GM18498 (cell line): ENCODE results near the gene SOX8.

Source experiments
- ATAC-seq: cut with Tn5 transposase; IDR thresholded peaks from one replicate; pipeline ENCODE4 v1.9.1; 2021; ENCODE audit warnings: mild to moderate bottlenecking, moderate library complexity; ENCODE audit not compliant: unreplicated experiment

SOX8 gene

GRCh38 chr16:972316-973002, 9.1 kb upstream of the SOX8 start:
- no peak for ATAC-seq

GRCh38 chr16:973366-973765, 8.2 kb upstream of the SOX8 start:
- no peak for ATAC-seq

GRCh38 chr16:974001-974601, 7.5 kb upstream of the SOX8 start:
- no peak for ATAC-seq

- ATAC-seq, result no peak
Measured at GRCh38 chr16:974611-975261, 6.8 kb upstream of the SOX8 start.

- no peak for ATAC-seq
Measured at GRCh38 chr16:975291-975690, 6.3 kb upstream of the SOX8 start.

- ATAC-seq, result no peak
Measured at GRCh38 chr16:976389-976931, 5.1 kb upstream of the SOX8 start.

- ATAC-seq, result no peak
Measured at GRCh38 chr16:977081-977701, 4.4 kb upstream of the SOX8 start.

GRCh38 chr16:977896-978295, 3.7 kb upstream of the SOX8 start:
- no peak for ATAC-seq

GRCh38 chr16:978403-978802, 3.2 kb upstream of the SOX8 start:
- ATAC-seq, result no peak

- no peak for ATAC-seq
Measured at GRCh38 chr16:979147-979546, 2.4 kb upstream of the SOX8 start.

GRCh38 chr16:979859-980594, 1.5 kb upstream of the SOX8 start:
- no peak for ATAC-seq

- no peak for ATAC-seq
Measured at GRCh38 chr16:980595-980854, 1.0 kb upstream of the SOX8 start.

- ATAC-seq, result no peak
Measured at GRCh38 chr16:982145-983043, 824 bp downstream of the SOX8 start.

GRCh38 chr16:983044-984030, 1.8 kb downstream of the SOX8 start:
- ATAC-seq, result no peak

GRCh38 chr16:984121-984694, 2.6 kb downstream of the SOX8 start:
- ATAC-seq, result no peak

- no peak for ATAC-seq
Measured at GRCh38 chr16:984736-985636, 3.4 kb downstream of the SOX8 start.

GRCh38 chr16:985646-986400, 4.3 kb downstream of the SOX8 start:
- ATAC-seq, result no peak
